Measurements from ENCODE around the gene SPC24. TPM values are rescaled to one million over a fixed set of nuclear protein-coding genes. Genes with fewer than 3 reads are reported as not detected.
A peak's percentile ranks its signal among the peaks of the same experiment; 100 is the strongest.
"Not testable (repeated sequence)": the region's sequence is repeated elsewhere in the genome, so short reads cannot be mapped to it uniquely, and the experiment has no call there.

Gene SPC24
- total and polyA plus RNA-seq, 9 donors, result 0.47 to 2.7 (median 0.99) TPM; not detected in 1

DNA sequence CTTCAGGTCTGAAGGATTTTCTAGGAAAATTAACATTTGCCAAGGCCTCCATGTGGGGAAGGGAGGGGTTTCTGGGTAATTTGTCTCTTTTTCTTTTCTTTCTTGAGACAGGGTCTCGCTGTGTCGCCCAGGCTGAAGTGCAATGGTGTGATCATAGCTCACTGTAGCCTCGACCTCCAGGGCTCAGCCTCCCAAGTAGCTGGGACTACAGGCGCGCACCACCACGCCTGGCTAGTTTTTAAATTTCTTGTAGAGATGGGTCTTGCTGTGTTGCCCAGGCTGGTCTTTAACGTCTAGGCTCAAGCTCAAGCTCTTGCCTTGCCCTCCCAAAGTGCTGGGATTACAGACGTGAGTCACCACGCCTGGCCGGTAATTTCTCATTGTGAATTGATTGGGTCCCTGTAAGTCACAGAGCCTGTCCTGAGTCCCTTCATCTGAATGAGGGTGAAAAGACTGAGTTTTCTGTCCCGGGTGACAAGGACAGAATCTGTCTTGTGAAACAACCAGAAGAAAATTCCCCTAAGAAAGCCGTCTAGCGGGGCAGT lies 10.0 kb upstream of the SPC24 start:
- H3K4me3 ChIP-seq, result no peak overlapping the region
- no peaks in the 10 kb centered on the region for H3K36me3 ChIP-seq

DNA sequence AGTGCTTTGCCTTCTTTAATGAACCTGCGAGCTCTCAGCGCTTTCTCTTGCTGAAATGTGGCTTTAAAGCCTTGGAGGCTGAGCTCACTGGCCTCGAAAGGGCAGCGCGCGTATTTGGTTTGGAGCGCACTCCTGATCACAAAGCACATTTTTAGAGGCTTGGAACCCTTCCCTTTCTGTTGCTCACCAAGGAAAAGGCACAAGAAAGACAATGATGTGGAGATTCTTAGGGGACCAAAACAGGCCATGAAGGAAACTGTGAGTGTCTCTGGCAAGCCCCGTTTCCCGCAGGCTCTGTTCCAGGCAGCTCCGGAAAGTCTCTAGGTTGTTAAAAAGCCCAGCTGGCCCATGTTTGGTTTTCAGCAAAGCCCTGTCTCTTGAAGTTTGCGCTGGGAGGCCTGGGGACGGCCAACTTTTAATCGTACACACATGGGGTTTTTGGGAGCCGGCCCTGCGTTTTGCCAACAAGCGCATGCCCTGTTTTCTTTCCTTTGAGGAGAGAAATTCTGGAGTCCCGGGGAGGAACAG lies 9.4 kb upstream of the SPC24 start:
- Histone ChIP-seq H3K36me3 (no peaks in the 10 kb centered on the region), H3K4me1 (ENCODE audit: insufficient read depth) (peaks cover 13% of the 10 kb centered on the region), H3K27me3 (no peaks in the 10 kb centered on the region), H3K27ac (peak overlapping the region; percentile 78 to 85), H3K4me3 (no peak overlapping the region), H3K9me3 (no peaks in the 10 kb centered on the region)
- DNase-seq, result peak; percentile 81 to 89 (median 84)
- peak; percentile 13 for TF ChIP-seq POLR2A (IDR thresholded peaks at IDR 0.05)
- TF ChIP-seq, protein P1, sequence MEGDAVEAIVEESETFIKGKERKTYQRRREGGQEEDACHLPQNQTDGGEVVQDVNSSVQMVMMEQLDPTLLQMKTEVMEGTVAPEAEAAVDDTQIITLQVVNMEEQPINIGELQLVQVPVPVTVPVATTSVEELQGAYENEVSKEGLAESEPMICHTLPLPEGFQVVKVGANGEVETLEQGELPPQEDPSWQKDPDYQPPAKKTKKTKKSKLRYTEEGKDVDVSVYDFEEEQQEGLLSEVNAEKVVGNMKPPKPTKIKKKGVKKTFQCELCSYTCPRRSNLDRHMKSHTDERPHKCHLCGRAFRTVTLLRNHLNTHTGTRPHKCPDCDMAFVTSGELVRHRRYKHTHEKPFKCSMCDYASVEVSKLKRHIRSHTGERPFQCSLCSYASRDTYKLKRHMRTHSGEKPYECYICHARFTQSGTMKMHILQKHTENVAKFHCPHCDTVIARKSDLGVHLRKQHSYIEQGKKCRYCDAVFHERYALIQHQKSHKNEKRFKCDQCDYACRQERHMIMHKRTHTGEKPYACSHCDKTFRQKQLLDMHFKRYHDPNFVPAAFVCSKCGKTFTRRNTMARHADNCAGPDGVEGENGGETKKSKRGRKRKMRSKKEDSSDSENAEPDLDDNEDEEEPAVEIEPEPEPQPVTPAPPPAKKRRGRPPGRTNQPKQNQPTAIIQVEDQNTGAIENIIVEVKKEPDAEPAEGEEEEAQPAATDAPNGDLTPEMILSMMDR (IDR thresholded peaks at IDR 0.05), result no peak
- TF ChIP-seq EP300 (IDR thresholded peaks at IDR 0.05), result peak; percentile 5
- intact Hi-C loops (cut with DNase I), result no loop called here
- WGBS, 3 donors, result 3 to 12% (median 8%) methylated on average over 17 of the region's 17 CpGs

More for the DNA sequence above, 10.0 kb upstream of the SPC24 start:
- WGBS, 3 donors, result 50 to 57% (median 50%) methylated on average over 13 of the region's 13 CpGs
- no peak for TF ChIP-seq POLR2A (IDR thresholded peaks at IDR 0.05)
- TF ChIP-seq, protein P1 (IDR thresholded peaks at IDR 0.05), result no peak
- no peak for TF ChIP-seq EP300 (IDR thresholded peaks at IDR 0.05)
- Histone ChIP-seq H3K4me1 (ENCODE audit: insufficient read depth) (peaks cover 13% of the 10 kb centered on the region), H3K27me3 (no peaks in the 10 kb centered on the region), H3K9me3 (no peaks in the 10 kb centered on the region), H3K27ac (peak overlapping the region; percentile 78 to 85)
- DNase-seq, result no peak
- intact Hi-C loops (cut with DNase I), result no loop called here

DNA sequence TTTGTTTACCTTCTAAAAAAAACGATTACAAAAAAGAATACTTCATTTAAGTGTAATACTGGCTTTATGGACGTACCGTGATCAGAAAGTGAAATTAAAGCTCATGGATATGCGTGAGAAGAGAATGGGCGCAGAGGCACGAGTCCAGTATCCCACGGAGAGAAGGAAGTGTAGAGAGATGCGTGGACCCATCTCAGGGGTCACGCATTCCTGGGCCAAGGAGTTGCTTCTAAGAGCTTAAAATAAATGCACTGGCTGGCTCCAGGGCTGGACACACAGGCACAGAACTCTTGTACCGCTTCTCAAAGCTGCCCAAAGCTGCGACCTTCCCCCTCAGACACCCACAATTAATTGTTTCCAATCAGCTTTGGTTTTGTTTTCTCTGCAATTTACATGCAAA lies 8.7 kb upstream of the SPC24 start:
- no peaks in the 10 kb centered on the region for H3K27me3 ChIP-seq
- H3K36me3 ChIP-seq, result no peaks in the 10 kb centered on the region
- no peak overlapping the region for H3K4me3 ChIP-seq
- DNase-seq, result no peak
- peak overlapping the region; percentile 78 to 85 for H3K27ac ChIP-seq
- H3K4me1 ChIP-seq (ENCODE audit: insufficient read depth), result peaks cover 16% of the 10 kb centered on the region
- WGBS, 3 donors, result 48 to 68% (median 62%) methylated on average over 11 of the region's 11 CpGs
- TF ChIP-seq EP300 (IDR thresholded peaks at IDR 0.05) (no peak), POLR2A (IDR thresholded peaks at IDR 0.05) (no peak)
- TF ChIP-seq, protein P1 (IDR thresholded peaks at IDR 0.05), result no peak
- no peaks in the 10 kb centered on the region for H3K9me3 ChIP-seq
- intact Hi-C loops (cut with DNase I), result no loop called here

DNA sequence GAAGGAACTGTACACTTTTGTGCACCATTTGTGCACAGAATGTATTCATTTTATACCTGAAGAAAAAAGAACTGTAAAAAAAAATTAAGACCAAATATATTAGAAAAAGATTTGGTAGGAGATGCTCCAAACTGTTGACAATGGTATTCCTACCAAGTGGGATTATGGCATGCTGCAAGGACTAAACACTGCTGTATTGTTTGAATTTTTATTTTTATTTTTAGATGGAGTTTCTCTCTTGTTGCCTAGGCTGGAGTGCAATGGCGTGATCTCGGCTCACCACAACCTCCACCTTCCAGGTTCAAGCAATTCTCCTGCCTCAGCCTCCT lies 4.8 kb upstream of the SPC24 start:
- intact Hi-C loops (cut with DNase I); H3K27me3 ChIP-seq; H3K4me3 ChIP-seq; H3K9me3 ChIP-seq; H3K36me3 ChIP-seq; DNase-seq: not testable (repeated sequence)
- peaks cover 12% of the 10 kb centered on the region for H3K4me1 ChIP-seq (ENCODE audit: insufficient read depth)
- whole genome bisulfite sequencing, 3 donors, result 90 to 94% (median 94%) methylated on average over 2 of the region's 2 CpGs
- peak overlapping the region; percentile 6 to 14 for H3K27ac ChIP-seq
